ENCODE results near the gene LRCH1.

- TF ChIP-seq U2AF2 (IDR thresholded peaks at IDR 0.05; ENCODE audit: low read depth, low read length) = no peak
- no peak for TF ChIP-seq EP300 (IDR thresholded peaks at IDR 0.05; ENCODE audit: low read depth in 2 of 2, low read length in 2 of 2)
- TF ChIP-seq EP300 (CRISPR knock-in tag; IDR thresholded peaks at IDR 0.05; ENCODE audit: borderline replicate concordance) = no peak
- TF ChIP-seq KDM4B (CRISPR knock-in tag; IDR thresholded peaks at IDR 0.05) = no peak
- TF ChIP-seq HCFC1 (IDR thresholded peaks at IDR 0.05; ENCODE audit: low read depth, low read length) = no peak
- no peak for TF ChIP-seq STAG1 (CRISPR knock-in tag; IDR thresholded peaks at IDR 0.05)
- TF ChIP-seq HOXA7 (CRISPR knock-in tag; IDR thresholded peaks at IDR 0.05) = no peak
- no peak for TF ChIP-seq YY1 (IDR thresholded peaks at IDR 0.05; ENCODE audit: insufficient read depth, insufficient replicate concordance, low read depth, low read length)
- no peak for TF ChIP-seq MLLT10 (CRISPR knock-in tag; IDR thresholded peaks at IDR 0.05)
- no peak for TF ChIP-seq SP5 (CRISPR knock-in tag; IDR thresholded peaks at IDR 0.05; ENCODE audit: borderline replicate concordance, low read depth)
- no peak for TF ChIP-seq JUNB (CRISPR knock-in tag; IDR thresholded peaks at IDR 0.05; ENCODE audit: borderline replicate concordance)
- TF ChIP-seq REST (IDR thresholded peaks at IDR 0.05; ENCODE audit: borderline replicate concordance in 1 of 2, low read depth in 1 of 2, low read length in 2 of 2) = no peak
- no peak for TF ChIP-seq JUND (CRISPR knock-in tag; IDR thresholded peaks at IDR 0.05)
- no peak for TF ChIP-seq ZNF446 (CRISPR knock-in tag; IDR thresholded peaks at IDR 0.05)
- TF ChIP-seq ZNF451 (CRISPR knock-in tag; IDR thresholded peaks at IDR 0.05) = no peak
These were observed 77.6 kb downstream of the LRCH1 start for GRCh38 chr13:46630431-46631178.

All from HepG2 (cell line).